Fibroblast of lung (primary cell): ENCODE results near the gene RHEBL1. TPM values are rescaled to one million over a fixed set of nuclear protein-coding genes. Genes with fewer than 3 reads are reported as not detected.

Experiments
- DNase-seq, 2 donors: peaks; one replicate each; pipeline versions ENCODE4 v3.0.0 to v3.0.0-alpha.2; 2010; ENCODE audit warnings: low read depth in 2 of 2
- H2AFZ ChIP-seq: 2 replicates; pipeline ENCODE4 v1.5.1; 2012; ENCODE audit warnings: low read length, control low read depth, inconsistent platforms
- H3K27ac ChIP-seq: 2 replicates; pipeline ENCODE4 v1.5.1; 2011; ENCODE audit warnings: low read length, control low read depth; ENCODE audit not compliant: insufficient read depth
- H3K27me3 ChIP-seq: 2 replicates; pipeline ENCODE4 v1.5.1; 2011; ENCODE audit warnings: mild to moderate bottlenecking, low read length; ENCODE audit not compliant: control insufficient read depth, insufficient read depth
- H3K36me3 ChIP-seq: 2 replicates; pipeline ENCODE4 v1.5.1; 2011; ENCODE audit warnings: low read length; ENCODE audit not compliant: control insufficient read depth, insufficient read depth
- H3K4me1 ChIP-seq: 2 replicates; pipeline ENCODE4 v1.5.1; 2011; ENCODE audit warnings: low read length; ENCODE audit not compliant: control insufficient read depth, insufficient read depth; ENCODE audit errors: extremely low read depth
- H3K4me2 ChIP-seq: 2 replicates; pipeline ENCODE4 v1.5.1; 2011; ENCODE audit warnings: low read length, control low read depth; ENCODE audit not compliant: insufficient read depth; ENCODE audit errors: extremely low read depth
- H3K4me3 ChIP-seq, 4 experiments: fragments of 200-600 bp in 1 of 4; sonication (generic) in 1 of 4; replicated peaks in 1 of 4; 2 replicates each; pipeline ENCODE4 v1.5.1; 2011 to 2016; ENCODE audit warnings: low read length in 4 of 4, low read depth in 3 of 4, mild to moderate bottlenecking in 3 of 4, control low read depth in 2 of 4, inconsistent platforms in 1 of 4, mixed read lengths in 1 of 4; ENCODE audit not compliant: insufficient read depth in 1 of 4; ENCODE audit errors: control extremely low read depth in 1 of 4
- H3K79me2 ChIP-seq: 2 replicates; pipeline ENCODE4 v1.5.1; 2012; ENCODE audit warnings: mild to moderate bottlenecking, low read length, inconsistent platforms; ENCODE audit not compliant: control insufficient read depth, insufficient read depth
- H3K9ac ChIP-seq: 2 replicates; pipeline ENCODE4 v1.5.1; 2011; ENCODE audit warnings: mild to moderate bottlenecking, low read length, control low read depth; ENCODE audit not compliant: insufficient read depth
- H3K9me3 ChIP-seq: 2 replicates; pipeline ENCODE4 v1.5.1; 2012; ENCODE audit warnings: low read depth, low read length; ENCODE audit not compliant: control insufficient read depth, insufficient read depth
- H4K20me1 ChIP-seq: 2 replicates; pipeline ENCODE4 v1.5.1; 2011; ENCODE audit warnings: low read length; ENCODE audit not compliant: control insufficient read depth, insufficient read depth; ENCODE audit errors: extremely low read depth
- CTCF ChIP-seq, 2 donors: IDR thresholded peaks in 1 of 2; conservative IDR thresholded peaks in 1 of 2; 1 replicate in 1 of 2; 2 replicates in 1 of 2; pipeline ENCODE4 v1.5.1; 2011 to 2012; ENCODE audit warnings: low read length in 2 of 2, control low read depth in 1 of 2, inconsistent platforms in 1 of 2, low read depth in 1 of 2, mild to moderate bottlenecking in 1 of 2
- EZH2 ChIP-seq: IDR thresholded peaks from 2 replicates; pipeline ENCODE4 v1.5.1; 2012; ENCODE audit warnings: low read length, control low read depth, mild to moderate bottlenecking; ENCODE audit errors: missing control alignments
- polyA plus RNA-seq, 2 donors: library from polyadenylated mRNA; depleted of rRNA in 1 of 2; stranded (reverse) in 1 of 2; unstranded in 1 of 2; fragments of >200 nt; gene quantifications; 2 replicates each; pipeline ENCODE4 v1.2.1, GENCODE V29; 2011 to 2012; ENCODE audit warnings: missing spikeins in 1 of 2
- total RNA-seq: library from RNA; depleted of rRNA; stranded (reverse); fragments of >200 nt; gene quantifications from 2 replicates; pipeline ENCODE4 v1.2.1, GENCODE V29; 2014

Gene RHEBL1
- total and polyA plus RNA-seq, 2 donors (not counting 1 experiment from before 2014, with no cell fraction given): 0.33 to 0.41 TPM

GRCh38 chr12:49015196-49015595 lies 54.6 kb downstream of the RHEBL1 start:
- Histone ChIP-seq H3K4me2 (no peak overlapping the region), H3K27ac (no peak overlapping the region), H3K9ac (no peak overlapping the region), H2AFZ (no peak overlapping the region), H3K4me3 (no peak overlapping the region), H3K27me3 (no peaks in the 10 kb centered on the region), H3K36me3 (peaks cover 6% of the 10 kb centered on the region), H3K4me1 (no peaks in the 10 kb centered on the region), H3K9me3 (no peaks in the 10 kb centered on the region), H3K79me2 (peaks cover 20% of the 10 kb centered on the region), H4K20me1 (no peaks in the 10 kb centered on the region)
- no peak for DNase-seq
- TF ChIP-seq EZH2 (no peak), CTCF (conservative IDR thresholded peaks at IDR 0.05 in 1 of 2, IDR thresholded peaks at IDR 0.05 in 1 of 2; ENCODE audit: low read depth in 1 of 2, low read length in 2 of 2) (no peak)

Other genes with a start within 250 kb of the RHEBL1 start
- 62.4 and 65.5 TPM in 2 replicates for gene DDX23, start 217.8 kb downstream of the RHEBL1 start, total RNA-seq
- 48.6 and 65.1 TPM in 2 replicates for gene DDX23, start 217.8 kb downstream of the RHEBL1 start, polyA plus RNA-seq
- under 0.01 and 0.17 TPM in 2 replicates for gene RND1, start 204.1 kb downstream of the RHEBL1 start, total RNA-seq
- gene RND1, start 204.1 kb downstream of the RHEBL1 start, polyA plus RNA-seq: 0.08 and 0.12 TPM in 2 replicates
- 10.0 and 12.6 TPM in 2 replicates for gene FKBP11, start 144.5 kb downstream of the RHEBL1 start, total RNA-seq
- gene FKBP11, start 144.5 kb downstream of the RHEBL1 start, polyA plus RNA-seq: 20.8 and 48.8 TPM in 2 replicates
- gene ARF3, start 112.5 kb downstream of the RHEBL1 start, total RNA-seq: 24.7 and 28.1 TPM in 2 replicates
- gene ARF3, start 112.5 kb downstream of the RHEBL1 start, polyA plus RNA-seq: 182 and 220 TPM in 2 replicates
- gene WNT10B, start 98.2 kb downstream of the RHEBL1 start, total RNA-seq: under 0.01 TPM in 1 of 2 replicates, not detected in the other
- 0.05 and 0.11 TPM in 2 replicates for gene WNT10B, start 98.2 kb downstream of the RHEBL1 start, polyA plus RNA-seq
- not detected in 2 replicates for gene WNT1, start 91.7 kb downstream of the RHEBL1 start, total RNA-seq
- not detected in 2 replicates for gene WNT1, start 91.7 kb downstream of the RHEBL1 start, polyA plus RNA-seq
- gene DDN, start 70.6 kb downstream of the RHEBL1 start, total RNA-seq: under 0.01 TPM in 2 replicates
- 0.05 and 0.09 TPM in 2 replicates for gene DDN, start 70.6 kb downstream of the RHEBL1 start, polyA plus RNA-seq
- gene PRKAG1, start 51.2 kb downstream of the RHEBL1 start, total RNA-seq: 65.2 and 76.5 TPM in 2 replicates
- gene PRKAG1, start 51.2 kb downstream of the RHEBL1 start, polyA plus RNA-seq: 107 and 110 TPM in 2 replicates
- 21.1 and 33.0 TPM in 2 replicates for gene KMT2D, start 9.2 kb downstream of the RHEBL1 start, total RNA-seq
- gene KMT2D, start 9.2 kb downstream of the RHEBL1 start, polyA plus RNA-seq: 7.3 and 10.0 TPM in 2 replicates
- under 0.01 TPM in 2 replicates for gene DHH, start 24.8 kb upstream of the RHEBL1 start, total RNA-seq
- 0.01 TPM in 2 replicates for gene DHH, start 24.8 kb upstream of the RHEBL1 start, polyA plus RNA-seq
- 53.2 and 54.2 TPM in 2 replicates for gene LMBR1L, start 40.9 kb upstream of the RHEBL1 start, total RNA-seq
- 28.0 and 30.9 TPM in 2 replicates for gene LMBR1L, start 40.9 kb upstream of the RHEBL1 start, polyA plus RNA-seq
- 656 and 1,258 TPM in 2 replicates for gene TUBA1B, start 61.4 kb upstream of the RHEBL1 start, total RNA-seq
- 3,083 and 6,675 TPM in 2 replicates for gene TUBA1B, start 61.4 kb upstream of the RHEBL1 start, polyA plus RNA-seq
- gene TUBA1A, start 119.1 kb upstream of the RHEBL1 start, total RNA-seq: 772 and 888 TPM in 2 replicates
- 2,642 and 3,496 TPM in 2 replicates for gene TUBA1A, start 119.1 kb upstream of the RHEBL1 start, polyA plus RNA-seq
- gene TUBA1C, start 195.1 kb upstream of the RHEBL1 start, total RNA-seq: 121 and 164 TPM in 2 replicates
- 1,111 and 2,663 TPM in 2 replicates for gene TUBA1C, start 195.1 kb upstream of the RHEBL1 start, polyA plus RNA-seq
- gene PRPH, start 225.2 kb upstream of the RHEBL1 start, total RNA-seq: 0.26 and 0.50 TPM in 2 replicates
- gene PRPH, start 225.2 kb upstream of the RHEBL1 start, polyA plus RNA-seq: 0.06 and 0.49 TPM in 2 replicates